ENCODE measurements around the gene SH3RF2. TPM values are rescaled to one million over a fixed set of nuclear protein-coding genes. Genes with fewer than 3 reads are reported as not detected.

Gene SH3RF2
- total and polyA plus RNA-seq, 2 donors (not counting 1 experiment from before 2014, with no cell fraction given), result 0.03 TPM; not detected in 1

DNA sequence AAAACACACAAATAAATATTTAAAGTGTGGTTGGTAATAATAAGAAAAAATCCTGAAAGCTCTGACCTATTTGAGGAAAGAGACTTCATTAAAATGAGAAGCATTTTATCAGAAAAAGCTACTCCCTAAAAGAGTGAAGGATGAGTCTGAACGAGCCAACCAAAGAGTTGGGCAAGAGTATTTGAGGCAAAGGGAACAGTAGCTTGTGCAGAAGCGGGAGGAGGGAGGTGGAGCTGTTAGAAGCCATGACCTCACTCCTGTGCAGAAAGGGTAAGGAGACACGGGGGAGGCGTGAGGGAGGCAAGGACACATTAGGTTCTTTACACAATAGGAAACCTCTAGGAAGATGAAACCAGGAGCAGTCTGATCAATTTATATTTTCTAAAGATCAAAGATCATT is 29.4 kb downstream of the SH3RF2 start:
- intact Hi-C loops (cut with micrococcal nuclease), result no loop called here

GRCh38 chr5:145967296-145967695 is 30.9 kb downstream of the SH3RF2 start:
- intact Hi-C loops (cut with micrococcal nuclease), result no loop called here
- ChIA-PET CTCF (no interaction called here), POLR2A (no interaction called here)
- Histone ChIP-seq H3K79me2 (ENCODE audit: control insufficient read depth, insufficient read depth, low read length) (no peaks in the 10 kb centered on the region), H3K27me3 (replicated peaks in 1 of 4; ENCODE audit: control extremely low read depth in 1 of 4, control insufficient read depth in 3 of 4, insufficient read depth in 4 of 4, low read length in 3 of 4) (no peaks in the 10 kb centered on the region), H3K4me3 (ENCODE audit: control extremely low read depth in 1 of 5, extremely low read depth in 1 of 5, insufficient read depth in 1 of 5, low read depth in 2 of 5, low read length in 4 of 5) (no peak overlapping the region), H2AFZ (ENCODE audit: insufficient read depth, low read depth, low read length, poor library complexity, severe bottlenecking) (no peak overlapping the region), H4K20me1 (ENCODE audit: control insufficient read depth, insufficient read depth, low read length, poor library complexity, severe bottlenecking) (no peaks in the 10 kb centered on the region), H3K4me2 (replicated peaks; ENCODE audit: low read depth, low read length, poor library complexity, severe bottlenecking) (no peak overlapping the region), H3K36me3 (replicated peaks in 1 of 2; ENCODE audit: control extremely low read depth in 1 of 2, control insufficient read depth in 1 of 2, extremely low read depth in 1 of 2, insufficient read depth in 2 of 2, low read length in 1 of 2) (no peaks in the 10 kb centered on the region), H3K9ac (ENCODE audit: low read length) (no peak overlapping the region), H3K9me3 (ENCODE audit: control extremely low read depth in 1 of 3, control insufficient read depth in 2 of 3, insufficient read depth in 1 of 3, low read length in 2 of 3) (no peaks in the 10 kb centered on the region), H3K4me1 (ENCODE audit: control insufficient read depth in 2 of 2, insufficient read depth in 2 of 2, low read length in 2 of 2) (no peaks in the 10 kb centered on the region), H3K27ac (ENCODE audit: low read length in 2 of 2) (no peak overlapping the region)
- Mint-ChIP-seq H3K4me1 (no peaks in the 10 kb centered on the region), H3K27ac (no peak overlapping the region), H3K4me3 (no peak overlapping the region), H3K27me3 (peaks cover 11% of the 10 kb centered on the region), H3K9me3 (ENCODE audit: insufficient read depth) (no peaks in the 10 kb centered on the region)
- DNase-seq (no peak), ATAC-seq (ENCODE audit: low read depth) (no peak)
- no peak for TF ChIP-seq EZH2 (IDR thresholded peaks at IDR 0.05; ENCODE audit: borderline replicate concordance, insufficient read depth, low read depth, low read length, poor library complexity, severe bottlenecking)
- TF ChIP-seq, protein P1, sequence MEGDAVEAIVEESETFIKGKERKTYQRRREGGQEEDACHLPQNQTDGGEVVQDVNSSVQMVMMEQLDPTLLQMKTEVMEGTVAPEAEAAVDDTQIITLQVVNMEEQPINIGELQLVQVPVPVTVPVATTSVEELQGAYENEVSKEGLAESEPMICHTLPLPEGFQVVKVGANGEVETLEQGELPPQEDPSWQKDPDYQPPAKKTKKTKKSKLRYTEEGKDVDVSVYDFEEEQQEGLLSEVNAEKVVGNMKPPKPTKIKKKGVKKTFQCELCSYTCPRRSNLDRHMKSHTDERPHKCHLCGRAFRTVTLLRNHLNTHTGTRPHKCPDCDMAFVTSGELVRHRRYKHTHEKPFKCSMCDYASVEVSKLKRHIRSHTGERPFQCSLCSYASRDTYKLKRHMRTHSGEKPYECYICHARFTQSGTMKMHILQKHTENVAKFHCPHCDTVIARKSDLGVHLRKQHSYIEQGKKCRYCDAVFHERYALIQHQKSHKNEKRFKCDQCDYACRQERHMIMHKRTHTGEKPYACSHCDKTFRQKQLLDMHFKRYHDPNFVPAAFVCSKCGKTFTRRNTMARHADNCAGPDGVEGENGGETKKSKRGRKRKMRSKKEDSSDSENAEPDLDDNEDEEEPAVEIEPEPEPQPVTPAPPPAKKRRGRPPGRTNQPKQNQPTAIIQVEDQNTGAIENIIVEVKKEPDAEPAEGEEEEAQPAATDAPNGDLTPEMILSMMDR (IDR thresholded peaks at IDR 0.05), result no peak
- no CpG with 5 or more reads among the region's 2 CpGs for WGBS (ENCODE audit: insufficient coverage)

More for the DNA sequence above, 29.4 kb downstream of the SH3RF2 start:
- POLR2A ChIA-PET, result no interaction called here
- 90% methylated on average over 2 of the region's 4 CpGs for whole genome bisulfite sequencing (ENCODE audit: insufficient coverage)
- no peaks in the 10 kb centered on the region for H3K9me3 Mint-ChIP-seq (ENCODE audit: insufficient read depth)
- Histone ChIP-seq H3K27me3 (replicated peaks in 1 of 4; ENCODE audit: control extremely low read depth in 1 of 4, control insufficient read depth in 3 of 4, insufficient read depth in 4 of 4, low read length in 3 of 4) (no peaks in the 10 kb centered on the region), H3K9ac (ENCODE audit: low read length) (no peak overlapping the region), H3K27ac (ENCODE audit: low read length in 2 of 2) (no peak overlapping the region), H3K36me3 (replicated peaks in 1 of 2; ENCODE audit: control extremely low read depth in 1 of 2, control insufficient read depth in 1 of 2, extremely low read depth in 1 of 2, insufficient read depth in 2 of 2, low read length in 1 of 2) (no peaks in the 10 kb centered on the region), H4K20me1 (ENCODE audit: control insufficient read depth, insufficient read depth, low read length, poor library complexity, severe bottlenecking) (no peaks in the 10 kb centered on the region), H3K4me2 (replicated peaks; ENCODE audit: low read depth, low read length, poor library complexity, severe bottlenecking) (no peak overlapping the region), H3K79me2 (ENCODE audit: control insufficient read depth, insufficient read depth, low read length) (no peaks in the 10 kb centered on the region), H3K4me1 (ENCODE audit: control insufficient read depth in 2 of 2, insufficient read depth in 2 of 2, low read length in 2 of 2) (no peaks in the 10 kb centered on the region), H3K9me3 (ENCODE audit: control extremely low read depth in 1 of 3, control insufficient read depth in 2 of 3, insufficient read depth in 1 of 3, low read length in 2 of 3) (no peaks in the 10 kb centered on the region), H2AFZ (ENCODE audit: insufficient read depth, low read depth, low read length, poor library complexity, severe bottlenecking) (no peak overlapping the region), H3K4me3 (ENCODE audit: control extremely low read depth in 1 of 5, extremely low read depth in 1 of 5, insufficient read depth in 1 of 5, low read depth in 2 of 5, low read length in 4 of 5) (no peak overlapping the region)
- TF ChIP-seq, protein P1 (IDR thresholded peaks at IDR 0.05), result no peak
- no peak for TF ChIP-seq EZH2 (IDR thresholded peaks at IDR 0.05; ENCODE audit: borderline replicate concordance, insufficient read depth, low read depth, low read length, poor library complexity, severe bottlenecking)
- H3K4me3 Mint-ChIP-seq, result no peak overlapping the region
- ATAC-seq (ENCODE audit: low read depth), result no peak
- no peaks in the 10 kb centered on the region for H3K4me1 Mint-ChIP-seq
- DNase-seq, result no peak
- H3K27ac Mint-ChIP-seq, result no peak overlapping the region
- CTCF ChIA-PET, result no interaction called here
- H3K27me3 Mint-ChIP-seq, result peaks cover 11% of the 10 kb centered on the region

All from B cell (primary cell).